Gastroesophageal sphincter (tissue), 3 donors: ENCODE data around the gene CTNS.

Source experiments
- POLR2A ChIP-seq, 2 donors: fragments of 450-650 bp; IDR thresholded peaks; one replicate each; pipeline ENCODE4 v1.6.1; 2017; ENCODE audit warnings: antibody characterized with exemption in 2 of 2, mild to moderate bottlenecking in 2 of 2, moderate library complexity in 1 of 2
- TF ChIP-seq, protein P1 (sequence below), 4 experiments: fragments of 200-600 bp in 2 of 4; fragments of 450-650 bp in 2 of 4; sonication (generic) in 1 of 4; IDR thresholded peaks; one replicate each; pipeline ENCODE4 v1.5.1; 2017 to 2019; ENCODE audit warnings: antibody characterized with exemption in 4 of 4, mild to moderate bottlenecking in 2 of 4, moderate library complexity in 2 of 4

DNA sequence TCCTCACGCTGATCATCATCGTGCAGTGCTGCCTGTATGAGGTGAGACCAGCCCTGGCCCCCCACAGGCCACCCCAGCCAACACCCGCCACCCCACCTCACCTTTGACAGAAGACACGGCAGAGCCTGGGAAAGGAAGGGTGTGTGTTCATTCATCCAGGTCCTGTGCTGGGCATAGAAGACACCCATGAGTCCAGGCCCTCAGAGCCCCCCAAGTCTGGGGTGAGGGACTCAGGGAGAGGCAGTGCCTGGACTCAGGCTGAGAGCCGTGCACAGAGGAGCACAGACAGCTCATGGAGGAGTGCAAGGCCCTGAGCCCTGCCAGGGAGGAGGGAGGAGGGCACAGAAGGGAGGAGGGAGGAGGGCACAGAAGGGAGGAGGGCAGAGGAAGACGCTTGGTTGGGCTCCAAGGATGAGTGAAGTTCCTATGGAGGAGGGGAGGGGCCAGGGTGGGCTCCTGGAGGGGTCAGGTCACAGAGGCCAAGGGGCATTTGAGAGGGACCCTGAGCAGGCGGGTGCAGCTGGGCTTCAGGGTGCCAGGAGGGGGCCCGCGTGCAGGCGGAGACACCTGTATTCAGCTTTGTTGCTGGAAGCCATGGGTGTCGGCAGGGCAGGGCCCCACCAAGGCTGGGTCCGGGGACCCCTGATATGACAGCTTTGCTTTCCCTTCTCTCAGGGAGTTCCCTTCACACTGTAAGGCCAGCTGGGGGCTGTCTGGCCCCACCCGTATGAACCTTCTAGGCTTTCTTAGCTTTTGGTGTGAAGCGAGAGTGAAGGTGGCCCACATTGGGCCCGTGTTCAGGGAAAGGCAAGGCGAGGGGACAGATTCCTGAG is 20.4 kb downstream of the CTNS start:
- TF ChIP-seq POLR2A (IDR thresholded peaks at IDR 0.05) = no peak
- TF ChIP-seq, protein P1, sequence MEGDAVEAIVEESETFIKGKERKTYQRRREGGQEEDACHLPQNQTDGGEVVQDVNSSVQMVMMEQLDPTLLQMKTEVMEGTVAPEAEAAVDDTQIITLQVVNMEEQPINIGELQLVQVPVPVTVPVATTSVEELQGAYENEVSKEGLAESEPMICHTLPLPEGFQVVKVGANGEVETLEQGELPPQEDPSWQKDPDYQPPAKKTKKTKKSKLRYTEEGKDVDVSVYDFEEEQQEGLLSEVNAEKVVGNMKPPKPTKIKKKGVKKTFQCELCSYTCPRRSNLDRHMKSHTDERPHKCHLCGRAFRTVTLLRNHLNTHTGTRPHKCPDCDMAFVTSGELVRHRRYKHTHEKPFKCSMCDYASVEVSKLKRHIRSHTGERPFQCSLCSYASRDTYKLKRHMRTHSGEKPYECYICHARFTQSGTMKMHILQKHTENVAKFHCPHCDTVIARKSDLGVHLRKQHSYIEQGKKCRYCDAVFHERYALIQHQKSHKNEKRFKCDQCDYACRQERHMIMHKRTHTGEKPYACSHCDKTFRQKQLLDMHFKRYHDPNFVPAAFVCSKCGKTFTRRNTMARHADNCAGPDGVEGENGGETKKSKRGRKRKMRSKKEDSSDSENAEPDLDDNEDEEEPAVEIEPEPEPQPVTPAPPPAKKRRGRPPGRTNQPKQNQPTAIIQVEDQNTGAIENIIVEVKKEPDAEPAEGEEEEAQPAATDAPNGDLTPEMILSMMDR (IDR thresholded peaks at IDR 0.05) = no peak
